ENCODE measurements around the gene TMEM236.
A peak's percentile ranks its signal among the peaks of the same experiment; 100 is the strongest.
"Not testable (repeated sequence)": the region's sequence is repeated elsewhere in the genome, so short reads cannot be mapped to it uniquely, and the experiment has no call there.

The TMEM236 gene

GRCh38 chr10:17751781-17752445 lies at the start of gene TMEM236:
TSS of gene TMEM236 (plus strand) at chr10:17752201. CDS start at chr10:17752296, 95 bp downstream.
- no peak for DNase-seq

GRCh38 chr10:17703706-17704105 lies 48.3 kb upstream of the TMEM236 start:
- DNase-seq: no peak

DNA sequence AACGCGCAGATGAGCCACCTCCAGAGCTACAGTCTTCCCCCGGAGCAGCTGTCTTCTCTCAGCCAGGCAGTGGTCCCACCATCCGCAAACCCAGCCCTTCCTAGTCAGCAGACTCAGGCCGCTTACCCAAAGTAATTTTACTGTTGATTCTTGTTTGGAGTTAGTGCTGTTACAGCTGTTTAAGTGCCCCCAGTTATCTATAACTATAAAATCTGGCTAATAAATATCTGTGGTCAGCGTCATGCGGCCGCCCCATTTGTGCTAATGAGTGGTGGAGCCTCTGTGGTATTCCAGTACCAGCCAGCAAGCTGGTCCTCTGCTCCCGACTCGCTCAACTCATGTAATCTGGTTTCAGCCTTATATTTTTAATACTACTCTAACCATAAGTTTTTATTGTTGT lies 43.2 kb upstream of the TMEM236 start:
- DNase-seq: no peak

- DNase-seq: no peak
These were observed 42.5 kb upstream of the TMEM236 start for GRCh38 chr10:17709492-17709891.

- DNase-seq: no peak
These were observed 41.8 kb upstream of the TMEM236 start for GRCh38 chr10:17710181-17710580.

- no peak for DNase-seq
These were observed 39.9 kb upstream of the TMEM236 start for GRCh38 chr10:17712053-17712452.

DNA sequence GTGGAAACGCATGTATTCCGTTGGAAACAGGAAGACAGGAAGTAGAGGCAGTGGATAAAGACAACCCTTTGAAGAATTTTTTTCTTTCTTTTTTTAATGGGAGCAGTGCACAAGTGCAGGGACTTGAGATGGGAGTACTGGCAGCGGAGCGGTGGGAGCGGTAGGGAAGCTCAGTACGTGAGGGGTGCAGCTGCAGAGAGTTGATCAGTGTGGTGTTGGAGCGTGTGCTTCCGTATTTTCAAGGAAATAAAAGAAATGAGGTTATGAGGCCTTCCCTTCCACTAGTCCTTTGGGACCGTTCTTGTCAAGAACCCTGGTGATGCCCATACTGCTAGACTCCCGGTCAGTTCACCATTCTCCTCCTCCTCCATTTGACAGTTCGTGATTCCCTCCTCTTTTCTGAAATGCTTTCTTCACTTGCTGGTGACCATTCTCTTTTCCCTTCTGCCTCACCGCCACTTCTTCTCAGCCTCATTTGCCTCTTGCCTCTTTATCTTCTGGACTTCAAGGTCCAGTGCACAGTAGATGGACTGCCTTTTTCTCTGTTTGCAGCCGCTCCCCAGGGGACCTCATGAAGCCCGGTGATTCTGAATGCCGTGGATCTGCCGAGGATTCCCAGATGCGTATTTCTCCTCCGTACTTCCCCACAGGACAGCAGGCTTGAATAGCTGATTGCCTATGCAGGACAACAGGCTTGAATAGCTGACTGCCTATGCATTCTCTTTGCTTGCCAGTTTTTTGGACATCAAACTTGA lies 39.1 kb upstream of the TMEM236 start:
- no peak for DNase-seq

- no peak for DNase-seq
These were observed 38.2 kb upstream of the TMEM236 start for GRCh38 chr10:17713758-17714157.

GRCh38 chr10:17716161-17716560 lies 35.8 kb upstream of the TMEM236 start:
- DNase-seq: no peak

DNA sequence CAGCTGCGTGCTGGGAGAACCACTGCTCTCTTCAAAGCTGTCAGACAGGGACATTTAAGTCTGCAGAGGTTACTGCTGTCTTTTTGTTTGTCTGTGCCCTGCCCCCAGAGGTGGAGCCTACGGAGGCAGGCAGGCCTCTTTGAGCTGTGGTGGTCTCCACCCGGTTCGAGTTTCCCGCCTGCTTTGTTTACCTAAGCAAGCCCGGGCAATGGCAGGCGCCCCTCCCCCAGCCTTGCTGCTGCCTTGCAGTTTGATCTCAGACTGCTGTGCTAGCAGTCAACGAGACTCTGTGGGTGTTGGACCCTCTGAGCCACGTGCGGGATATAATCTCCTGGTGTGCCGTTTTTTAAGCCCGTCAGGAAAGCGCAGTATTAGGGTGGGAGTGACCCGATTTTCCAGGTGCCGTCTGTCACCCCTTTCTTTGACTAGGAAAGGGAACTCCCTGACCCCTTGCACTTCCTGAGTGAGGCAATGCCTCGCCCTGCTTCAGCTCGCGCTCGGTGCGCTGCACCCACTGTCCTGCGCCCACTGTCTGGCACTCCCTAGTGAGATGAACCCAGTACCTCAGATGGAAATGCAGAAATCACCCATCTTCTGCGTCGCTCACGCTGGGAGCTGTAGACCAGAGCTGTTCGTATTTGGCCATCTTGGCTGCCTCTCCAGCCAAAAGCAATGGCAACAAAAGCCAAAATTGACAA lies 29.5 kb upstream of the TMEM236 start:
- DNase-seq: not testable (repeated sequence)

GRCh38 chr10:17725703-17726102 lies 26.3 kb upstream of the TMEM236 start:
- DNase-seq: no peak

DNA sequence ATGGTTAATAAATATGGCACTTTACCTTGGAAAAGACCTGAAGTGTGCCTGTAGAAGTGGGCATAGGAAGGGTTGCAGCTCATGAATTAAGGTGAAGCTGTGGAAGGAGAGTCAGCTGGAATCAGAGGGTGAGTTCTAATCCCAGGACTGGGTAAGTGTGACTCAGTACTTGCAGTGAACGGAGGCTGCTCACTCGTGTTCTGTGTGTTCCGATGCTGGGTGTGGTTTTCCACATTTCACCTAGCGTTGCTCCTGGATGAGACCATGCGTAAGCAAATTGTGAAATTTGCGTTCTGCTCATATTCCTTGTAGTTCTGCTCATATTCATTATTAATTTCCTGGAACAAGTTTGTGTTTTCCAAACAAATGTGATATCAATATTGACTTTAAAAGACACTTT lies 22.4 kb upstream of the TMEM236 start:
- DNase-seq: no peak

DNA sequence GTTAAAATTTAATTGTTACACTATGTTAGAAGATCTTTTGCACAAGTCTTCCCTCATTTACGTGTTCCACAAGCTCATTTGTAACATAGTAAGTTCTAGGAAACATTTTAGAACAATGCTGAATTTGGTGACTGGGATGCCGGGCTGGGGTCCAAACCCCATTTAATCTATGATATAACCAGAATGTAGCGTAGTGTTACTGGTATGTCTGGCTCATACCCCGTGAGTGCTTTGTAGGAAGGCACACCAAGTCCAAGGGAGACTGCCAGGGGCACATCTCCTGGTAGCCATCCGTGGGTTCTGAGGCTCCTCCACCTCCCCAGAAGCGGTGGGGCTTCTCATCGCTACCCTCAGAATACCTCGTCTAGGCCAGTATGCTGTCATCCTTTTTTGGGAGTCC lies 21.3 kb upstream of the TMEM236 start:
- DNase-seq: no peak

DNA sequence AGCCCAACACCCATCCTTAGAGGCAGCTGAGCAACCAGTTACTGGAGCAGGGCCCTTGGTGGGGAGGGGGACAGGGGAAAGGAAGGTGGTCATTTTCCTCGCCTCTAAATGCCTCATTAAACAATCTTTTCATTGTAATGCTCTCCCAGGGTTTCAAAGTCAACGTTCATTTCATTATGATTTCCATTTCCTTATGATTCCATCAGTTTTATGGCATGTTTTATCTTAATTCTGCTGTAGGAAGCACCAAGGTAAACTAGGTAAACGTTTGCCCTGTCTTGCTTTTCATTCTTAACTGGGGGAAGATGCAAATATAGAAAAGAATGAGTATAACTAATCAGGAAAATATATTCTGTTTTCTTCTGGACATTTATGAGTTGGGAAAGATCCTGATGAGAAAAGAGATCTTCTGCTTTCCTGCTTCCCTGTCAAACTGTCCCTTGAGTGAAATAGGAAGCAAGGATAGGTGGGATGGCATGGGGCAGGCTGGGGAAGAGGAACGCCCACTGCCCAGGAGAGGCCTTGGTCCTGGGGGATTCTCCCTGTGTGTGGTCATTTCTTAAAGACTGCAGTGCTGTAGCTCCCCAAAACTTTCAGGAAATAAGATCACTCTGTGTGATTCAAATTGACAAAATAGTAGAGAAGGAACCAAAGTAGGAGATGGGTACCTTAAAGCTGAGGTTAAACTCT lies 20.5 kb upstream of the TMEM236 start:
- DNase-seq: no peak

DNA sequence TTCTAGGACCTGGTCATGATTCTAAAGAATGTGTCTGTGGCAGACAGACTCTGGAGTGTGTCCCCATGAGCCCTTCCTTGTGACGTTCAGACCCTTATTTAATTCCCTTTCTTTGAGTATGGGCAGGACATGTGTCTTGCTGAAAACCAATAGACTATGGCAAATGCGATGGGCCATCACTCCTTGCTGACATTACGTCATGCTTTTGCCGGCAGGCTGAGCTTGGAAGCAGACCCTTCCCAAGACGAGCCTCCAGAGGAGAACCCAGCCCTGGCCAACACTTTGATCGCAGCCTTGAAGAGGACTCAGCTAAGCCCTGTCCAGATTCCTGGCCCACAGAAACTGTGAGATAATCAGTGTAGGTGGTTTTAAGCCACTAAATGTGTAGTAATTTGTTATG lies 18.4 kb upstream of the TMEM236 start:
- DNase-seq: no peak

GRCh38 chr10:17734432-17735080 lies 17.4 kb upstream of the TMEM236 start:
- DNase-seq: no peak

DNA sequence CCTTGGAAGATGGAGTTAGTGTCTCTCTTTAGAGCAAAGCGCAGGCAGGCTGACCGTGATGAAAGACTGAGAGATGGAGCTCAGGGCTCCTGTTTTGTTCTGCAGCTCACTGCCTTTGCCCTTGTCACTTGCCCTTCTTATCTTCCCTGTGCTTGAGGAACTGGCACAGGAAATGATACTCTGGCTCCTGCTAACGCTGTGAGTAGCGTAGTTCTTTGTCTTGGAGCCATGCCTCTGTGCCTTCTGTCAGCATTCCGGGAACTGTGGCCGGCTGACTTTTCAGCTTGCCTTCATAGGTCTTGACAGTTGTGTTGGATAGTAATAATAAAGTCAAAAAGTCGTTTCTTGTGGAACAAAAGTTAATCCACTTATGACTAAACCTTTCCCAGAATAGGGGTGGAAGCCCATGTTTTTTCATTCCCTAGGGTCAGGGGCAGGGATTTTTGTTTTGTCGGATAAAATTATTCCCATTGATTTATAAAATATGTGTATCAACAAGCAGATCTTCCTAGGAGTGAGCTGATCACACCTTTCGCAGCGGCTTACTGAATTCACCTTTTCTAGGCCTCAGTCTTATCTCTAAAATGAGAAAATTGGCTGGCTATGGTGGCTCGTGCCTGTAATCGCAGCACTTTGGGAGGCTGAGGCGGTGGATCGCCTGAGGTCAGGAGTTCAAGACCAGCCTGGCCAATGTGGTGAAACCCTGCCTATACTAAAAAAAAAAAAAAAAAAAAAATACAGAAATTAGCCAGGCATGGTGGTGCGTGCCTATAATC lies 16.6 kb upstream of the TMEM236 start:
- no peak for DNase-seq

- DNase-seq: no peak
These were observed 15.8 kb upstream of the TMEM236 start for GRCh38 chr10:17736223-17736622.

- DNase-seq: peak; percentile 61
These were observed 14.7 kb upstream of the TMEM236 start for GRCh38 chr10:17737027-17737965.

- no peak for DNase-seq
These were observed 11.3 kb upstream of the TMEM236 start for GRCh38 chr10:17740668-17741067.

GRCh38 chr10:17742918-17743317 lies 9.1 kb upstream of the TMEM236 start:
- peak; percentile 22 for DNase-seq

Measured in HCEC 1CT (cell line).